AG04449 (cell line): ENCODE data around the gene PFKFB2.

ENCODE experiments used
- CTCF ChIA-PET: fragments of 350-600 bp; formaldehyde crosslinking; extraction: SDS; loops from one replicate; lab custom pipeline; 2021; ENCODE audit warnings: antibody characterized with exemption; lab: Yijun Ruan, JAX
- POLR2A ChIA-PET: fragments of 400-600, 350-600 bp; formaldehyde crosslinking; extraction: SDS; loops from one replicate; lab custom pipeline; 2020; ENCODE audit warnings: antibody characterized with exemption, inconsistent platforms; lab: Yijun Ruan, JAX
- DNase-seq: peaks from one replicate; pipeline ENCODE4 v3.0.0-alpha.2; 2010; ENCODE audit warnings: low read depth, low spot score
- H3K4me3 ChIP-seq: 2 replicates; pipeline ENCODE4 v1.5.1; 2011; ENCODE audit warnings: low read depth, mild to moderate bottlenecking, control low read depth, low read length
- CTCF ChIP-seq: IDR thresholded peaks from one replicate; pipeline ENCODE4 v1.5.1; 2011; ENCODE audit warnings: mild to moderate bottlenecking, moderate library complexity, low read length, control low read depth, inconsistent platforms; ENCODE audit not compliant: insufficient read depth; ENCODE audit errors: missing control alignments

PFKFB2 gene

GRCh38 chr1:207077470-207078377 is 24.6 kb downstream of the PFKFB2 start:
- peak; percentile 86 for TF ChIP-seq CTCF
- H3K4me3 ChIP-seq = no peak overlapping the region
- CTCF ChIA-PET = interaction anchor here (0.6 to 3.4 kb wide), 25 partner anchors 8 to 343 kb away, joined by 3 to 14 read pairs (median 4); partner anchors contain the start of genes C4BPB and PFKFB2
- POLR2A ChIA-PET = no interaction called here
- peak; percentile 23 for DNase-seq

- ChIA-PET POLR2A (no interaction called here), CTCF (interaction anchor here (0.6 to 3.4 kb wide), 24 partner anchors 7 to 424 kb away, joined by 3 to 14 read pairs (median 3); partner anchors contain the start of genes C4BPB and PFKFB2)
- H3K4me3 ChIP-seq = no peak overlapping the region
- TF ChIP-seq CTCF = no peak
- DNase-seq = no peak
These were observed 25.6 kb downstream of the PFKFB2 start for GRCh38 chr1:207078578-207079132.

- no peak for TF ChIP-seq CTCF
- ChIA-PET CTCF (interaction anchor here (0.7 to 3.4 kb wide), 14 partner anchors 9 to 423 kb away, joined by 3 to 16 read pairs (median 4); partner anchors contain the start of gene C4BPB), POLR2A (no interaction called here)
- no peak overlapping the region for H3K4me3 ChIP-seq
- no peak for DNase-seq
These were observed 26.7 kb downstream of the PFKFB2 start for GRCh38 chr1:207079706-207080241.

- ChIA-PET POLR2A (no interaction called here), CTCF (interaction anchor here (0.8 to 3.4 kb wide), 6 partner anchors 17 to 325 kb away, joined by 3 to 16 read pairs (median 6); no protein-coding TSS in a partner anchor)
- no peak for TF ChIP-seq CTCF
- no peak overlapping the region for H3K4me3 ChIP-seq
- DNase-seq = no peak
These were observed 28.0 kb downstream of the PFKFB2 start for GRCh38 chr1:207081088-207081487.

- no peak overlapping the region for H3K4me3 ChIP-seq
- TF ChIP-seq CTCF = no peak
- DNase-seq = no peak
- CTCF ChIA-PET = interaction anchor here (0.8 to 3.2 kb wide), 4 partner anchors 10 to 324 kb away, joined by 3 to 16 read pairs (median 4); no protein-coding TSS in a partner anchor
- POLR2A ChIA-PET = interaction anchor here (0.6 kb wide), 1 partner anchor 9 kb away, joined by 3 read pairs; no protein-coding TSS in a partner anchor
These were observed 28.7 kb downstream of the PFKFB2 start for GRCh38 chr1:207081806-207082205.
